Mucosa of rectum (tissue), 2 donors: Measurements from ENCODE around the gene IPO8.
"Not testable (repeated sequence)": the region's sequence is repeated elsewhere in the genome, so short reads cannot be mapped to it uniquely, and the experiment has no call there.

ENCODE experiments used
- H3K27ac ChIP-seq, 2 donors: one replicate each; pipeline ENCODE4 v1.7.0; 2013; ENCODE audit warnings: inconsistent platforms in 2 of 2, low read depth in 2 of 2, low read length in 2 of 2
- H3K27me3 ChIP-seq, 2 donors: one replicate each; pipeline ENCODE4 v1.7.0; 2013; ENCODE audit warnings: low read length in 2 of 2; ENCODE audit not compliant: control insufficient read depth in 2 of 2, insufficient read depth in 2 of 2
- H3K36me3 ChIP-seq, 2 donors: one replicate each; pipeline ENCODE4 v1.7.0; 2013; ENCODE audit warnings: low read length in 2 of 2; ENCODE audit not compliant: control insufficient read depth in 2 of 2, insufficient read depth in 2 of 2
- H3K4me1 ChIP-seq, 2 donors: one replicate each; pipeline ENCODE4 v1.7.0; 2013; ENCODE audit warnings: low read length in 2 of 2, mild to moderate bottlenecking in 1 of 2; ENCODE audit not compliant: control insufficient read depth in 2 of 2, insufficient read depth in 2 of 2
- H3K4me3 ChIP-seq, 2 donors: one replicate each; pipeline ENCODE4 v1.7.0; 2013; ENCODE audit warnings: low read length in 2 of 2
- H3K9ac ChIP-seq, 2 donors: one replicate each; pipeline ENCODE4 v1.7.0; 2013; ENCODE audit warnings: low read length in 2 of 2, low read depth in 1 of 2, mild to moderate bottlenecking in 1 of 2
- H3K9me3 ChIP-seq, 2 donors: one replicate each; pipeline ENCODE4 v1.7.0; 2013; ENCODE audit warnings: low read length in 2 of 2; ENCODE audit not compliant: control insufficient read depth in 2 of 2
- donor health status: healthy.
- donor health status: Normal muscosa, but diverticular disease.

IPO8 gene

DNA sequence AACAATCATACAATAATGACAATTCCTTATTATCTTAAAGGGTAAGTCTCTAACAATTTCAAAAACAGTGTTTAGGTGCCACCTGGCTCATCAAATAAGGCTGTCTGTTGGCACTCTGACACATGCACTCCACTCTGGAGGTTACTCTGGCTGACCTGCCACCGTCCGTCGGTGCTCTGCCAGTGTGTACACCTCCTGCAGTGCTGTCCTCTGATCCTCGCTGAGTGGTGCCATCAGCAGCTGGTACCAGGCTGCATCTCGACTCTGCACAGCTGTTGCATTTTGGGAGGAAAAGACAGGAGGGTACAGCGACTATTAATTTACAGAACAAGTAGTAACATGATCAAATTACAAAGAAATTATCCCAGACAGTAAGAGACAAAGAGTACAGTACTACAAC is 63.9 kb downstream of the IPO8 start:
- Histone ChIP-seq H3K4me3 (no peak overlapping the region), H3K27me3 (no peaks in the 10 kb centered on the region), H3K9me3 (no peaks in the 10 kb centered on the region), H3K36me3 (peaks cover 34 to 55% of the 10 kb centered on the region in 2 donors), H3K9ac (no peak overlapping the region), H3K4me1 (no peaks in the 10 kb centered on the region), H3K27ac (no peak overlapping the region)

DNA sequence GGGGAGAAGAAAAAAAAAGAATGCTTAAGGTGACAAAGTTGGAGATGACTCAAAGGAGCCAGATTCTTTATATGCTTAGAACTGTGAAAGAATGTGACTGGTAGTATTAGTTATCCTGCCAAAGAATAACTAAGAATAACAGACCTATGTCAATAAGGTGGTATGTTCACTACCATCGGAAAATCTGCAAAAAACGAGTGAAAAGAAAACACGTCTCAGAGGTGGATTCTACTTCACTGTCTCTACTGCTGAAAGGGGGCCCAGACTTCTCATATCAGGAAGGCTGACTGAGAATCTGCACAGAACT is 64.7 kb downstream of the IPO8 start:
- Histone ChIP-seq H3K27me3 (no peaks in the 10 kb centered on the region), H3K27ac (no peak overlapping the region), H3K9me3 (no peaks in the 10 kb centered on the region), H3K9ac (no peak overlapping the region), H3K4me1 (no peaks in the 10 kb centered on the region), H3K4me3 (no peak overlapping the region), H3K36me3 (peaks cover 26 to 49% of the 10 kb centered on the region in 2 donors)

DNA sequence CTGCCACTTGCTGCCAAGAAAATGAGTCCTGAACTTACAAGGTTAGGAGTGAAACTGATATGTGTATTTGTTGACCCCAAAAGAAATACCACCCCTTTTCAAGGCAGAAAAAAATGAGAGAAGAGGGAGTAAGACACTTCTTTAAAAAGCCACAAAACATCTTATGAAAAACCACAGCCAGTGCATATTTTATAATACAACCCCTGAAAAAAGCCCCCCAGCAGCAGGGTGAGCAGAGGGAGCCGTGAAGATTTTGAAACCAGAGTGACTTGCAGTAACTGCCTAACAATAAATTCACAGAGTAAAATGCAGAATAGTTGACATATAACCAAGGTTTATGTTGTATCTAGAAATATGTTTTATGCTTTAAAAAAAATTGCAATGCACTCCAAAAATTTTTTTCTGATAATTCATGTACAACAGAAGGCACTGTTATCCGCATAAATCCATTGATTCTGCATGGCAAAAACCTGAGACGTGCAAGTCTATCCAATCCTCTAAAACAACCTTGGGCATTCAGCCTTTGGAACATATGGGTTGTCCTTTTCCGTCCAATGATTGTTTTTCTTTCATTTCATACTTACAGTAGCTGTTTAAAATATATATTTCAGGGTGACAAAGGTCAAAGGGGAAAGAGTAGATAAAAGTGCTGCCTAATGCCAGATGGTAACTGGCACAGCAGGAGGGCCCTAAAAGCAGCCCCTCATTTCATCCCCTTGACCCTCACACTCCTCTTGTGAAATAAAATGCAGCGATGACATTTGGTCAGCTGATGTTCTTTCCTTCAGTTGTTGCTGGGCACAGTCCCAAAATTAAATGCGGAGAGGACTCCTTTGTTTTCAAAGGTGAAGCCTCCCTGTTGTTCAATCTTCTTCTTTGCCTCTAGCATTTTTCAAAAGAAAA is 65.3 kb downstream of the IPO8 start:
- H3K36me3 ChIP-seq, result peaks cover 25 to 47% of the 10 kb centered on the region in 2 donors
- no peak overlapping the region for H3K9ac ChIP-seq
- H3K4me1 ChIP-seq, result no peaks in the 10 kb centered on the region
- no peaks in the 10 kb centered on the region for H3K27me3 ChIP-seq
- no peak overlapping the region for H3K4me3 ChIP-seq
- H3K9me3 ChIP-seq, result no peaks in the 10 kb centered on the region
- no peak overlapping the region for H3K27ac ChIP-seq

DNA sequence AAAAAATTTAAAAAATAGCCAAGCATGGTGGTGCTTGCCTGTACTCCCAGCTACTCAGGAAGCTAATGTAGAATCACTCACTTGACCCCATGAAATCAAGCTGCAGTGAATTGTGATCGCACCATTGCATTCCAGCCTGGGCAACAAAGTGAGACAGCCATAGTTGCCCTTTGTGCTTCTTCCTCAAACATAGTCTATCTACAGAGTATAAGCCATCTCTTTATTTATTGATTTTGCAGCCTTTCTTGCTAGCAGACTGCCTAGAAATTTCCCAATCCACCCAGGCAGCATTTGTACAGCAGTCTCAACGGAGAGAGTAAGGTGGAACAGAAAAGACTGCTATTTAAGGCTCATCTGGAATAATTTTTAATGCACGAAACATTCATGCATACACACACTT is 68.8 kb downstream of the IPO8 start:
- peaks cover 15 to 34% of the 10 kb centered on the region in 2 donors for H3K36me3 ChIP-seq
- H3K4me1 ChIP-seq, result no peaks in the 10 kb centered on the region
- no peak overlapping the region for H3K4me3 ChIP-seq
- no peak overlapping the region for H3K9ac ChIP-seq
- H3K9me3 ChIP-seq, result no peaks in the 10 kb centered on the region
- H3K27ac ChIP-seq, result no peak overlapping the region
- H3K27me3 ChIP-seq, result no peaks in the 10 kb centered on the region

DNA sequence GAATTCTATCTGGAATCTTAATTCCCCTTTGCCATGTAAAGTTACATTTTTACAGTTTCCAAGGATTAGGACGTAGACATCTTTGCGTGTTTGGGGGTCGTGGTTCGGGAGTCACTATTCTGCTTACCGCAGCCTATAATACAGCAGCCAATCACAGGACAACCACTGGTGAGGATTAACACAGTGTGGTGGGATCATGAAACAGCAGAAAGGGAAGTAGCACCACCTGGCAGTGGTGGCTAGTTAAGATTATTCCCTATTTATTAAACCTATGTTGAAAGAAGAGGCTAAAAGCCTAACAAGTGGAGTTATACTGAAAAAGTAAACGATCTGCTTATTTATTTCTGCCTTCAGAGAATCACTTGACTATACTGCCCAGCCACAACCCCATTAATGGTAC is 71.7 kb downstream of the IPO8 start:
- no peak overlapping the region for H3K4me3 ChIP-seq
- H3K27ac ChIP-seq, result no peak overlapping the region
- no peaks in the 10 kb centered on the region for H3K27me3 ChIP-seq
- H3K9me3 ChIP-seq, result no peaks in the 10 kb centered on the region
- no peak overlapping the region for H3K9ac ChIP-seq
- peaks cover 7 to 9% of the 10 kb centered on the region in 2 donors for H3K36me3 ChIP-seq
- no peaks in the 10 kb centered on the region for H3K4me1 ChIP-seq

DNA sequence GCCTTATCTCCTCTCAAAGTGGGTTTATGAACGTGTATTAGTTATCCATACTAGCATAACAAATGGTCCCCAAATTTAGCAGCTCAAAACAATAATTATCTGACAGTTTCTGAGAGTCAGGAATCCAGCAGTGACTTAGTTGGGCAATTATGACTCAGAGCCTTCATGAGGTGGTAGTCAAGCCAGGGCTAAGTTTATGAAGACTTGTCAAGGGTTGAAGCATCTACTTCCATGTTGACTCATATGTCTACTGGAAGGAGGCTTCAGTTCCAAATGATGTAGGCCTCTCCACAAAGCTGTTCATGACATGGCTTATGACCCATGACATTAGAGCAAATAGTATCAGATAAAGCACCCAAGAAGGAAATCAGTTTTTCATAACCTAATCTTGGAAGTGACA is 73.2 kb downstream of the IPO8 start:
- Histone ChIP-seq H3K4me1 (no peaks in the 10 kb centered on the region), H3K4me3 (no peak overlapping the region), H3K27me3 (no peaks in the 10 kb centered on the region), H3K9me3 (no peaks in the 10 kb centered on the region), H3K36me3 (no peaks in the 10 kb centered on the region), H3K27ac (no peak overlapping the region), H3K9ac (no peak overlapping the region)

DNA sequence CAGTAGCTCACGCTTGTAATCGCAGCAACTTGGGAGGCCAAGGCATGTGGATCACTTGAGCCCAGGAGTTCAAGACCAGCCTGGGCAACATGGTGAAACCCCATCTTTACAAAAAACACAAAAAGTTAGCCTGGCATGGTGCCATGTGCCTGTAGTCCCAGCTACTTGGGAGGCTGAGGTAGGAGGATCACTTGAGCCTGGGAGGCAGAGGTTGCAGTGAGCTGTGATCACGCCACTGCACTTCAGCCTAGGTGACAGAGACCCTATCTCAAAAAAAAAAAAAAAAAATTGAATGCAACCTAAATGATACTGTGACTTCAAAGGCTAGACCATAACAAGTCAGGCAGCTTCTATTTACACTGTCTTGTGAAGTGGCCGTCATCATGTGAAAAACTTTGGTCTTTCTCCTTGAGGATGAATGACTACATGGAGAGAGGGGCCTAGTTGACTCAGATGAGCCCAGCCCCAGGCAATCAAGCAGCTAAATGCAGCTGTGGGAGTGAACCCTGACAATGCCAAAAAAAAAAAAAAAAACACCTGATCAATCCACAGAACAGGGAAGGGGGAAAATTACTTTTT is 73.9 kb downstream of the IPO8 start:
- H3K4me1 ChIP-seq, H3K27ac ChIP-seq, H3K9me3 ChIP-seq, H3K4me3 ChIP-seq, H3K36me3 ChIP-seq, H3K9ac ChIP-seq, H3K27me3 ChIP-seq: not testable (repeated sequence)

DNA sequence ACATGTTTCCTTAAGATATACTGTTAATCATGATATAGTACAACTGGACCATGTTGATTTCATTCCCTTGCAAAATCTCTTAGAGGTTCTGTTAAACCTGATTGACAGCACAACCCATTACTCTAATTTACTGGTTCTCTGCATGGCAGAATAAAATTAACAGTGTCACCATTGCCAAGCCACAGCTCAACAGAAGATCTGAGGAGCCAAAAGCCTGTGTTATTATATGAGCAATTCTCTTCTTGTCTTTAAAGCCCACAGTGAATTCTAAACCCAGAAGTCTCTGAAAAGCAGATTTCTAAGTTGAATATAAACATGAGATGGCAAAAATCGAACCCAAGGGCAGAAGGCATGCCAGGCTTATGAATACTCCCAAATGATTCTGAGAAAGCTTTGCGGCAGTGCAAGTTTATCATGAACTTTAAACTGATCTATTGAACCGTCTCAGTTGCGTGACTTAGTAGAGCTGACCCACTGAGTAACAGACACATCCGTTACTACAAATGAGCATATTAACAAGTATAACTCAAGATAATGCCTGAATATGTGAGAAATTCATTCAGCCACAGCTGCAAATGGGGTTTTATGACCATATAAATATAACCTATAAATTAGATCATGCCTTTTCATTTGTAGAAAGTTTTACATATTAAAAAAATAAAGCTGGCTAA is 78.2 kb downstream of the IPO8 start:
- Histone ChIP-seq H3K9me3 (no peaks in the 10 kb centered on the region), H3K4me1 (no peaks in the 10 kb centered on the region), H3K4me3 (no peak overlapping the region), H3K27ac (no peak overlapping the region), H3K27me3 (no peaks in the 10 kb centered on the region), H3K36me3 (no peaks in the 10 kb centered on the region), H3K9ac (no peak overlapping the region)

DNA sequence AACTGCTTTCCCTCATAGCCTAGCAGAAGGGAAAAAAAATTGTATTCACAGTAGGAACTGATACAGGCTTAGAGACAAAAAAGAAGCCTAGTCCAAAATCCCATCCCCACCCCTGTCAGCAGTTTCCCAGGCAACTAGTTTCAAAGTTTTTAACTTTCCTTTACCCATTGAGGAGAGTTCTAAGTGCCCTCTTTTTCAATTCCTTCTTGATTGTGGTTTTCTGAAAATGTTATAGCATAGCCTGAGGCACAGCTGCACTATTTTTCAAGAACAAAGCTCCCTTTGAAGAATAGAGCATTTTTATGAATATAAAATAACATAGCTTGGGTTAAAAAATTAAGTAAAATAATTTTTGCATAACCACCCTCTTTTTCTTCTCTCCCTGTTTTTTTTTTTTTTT is 81.6 kb downstream of the IPO8 start:
- no peaks in the 10 kb centered on the region for H3K4me1 ChIP-seq
- H3K9me3 ChIP-seq, result no peaks in the 10 kb centered on the region
- no peaks in the 10 kb centered on the region for H3K36me3 ChIP-seq
- no peak overlapping the region for H3K9ac ChIP-seq
- H3K4me3 ChIP-seq, result no peak overlapping the region
- no peak overlapping the region for H3K27ac ChIP-seq
- H3K27me3 ChIP-seq, result no peaks in the 10 kb centered on the region

DNA sequence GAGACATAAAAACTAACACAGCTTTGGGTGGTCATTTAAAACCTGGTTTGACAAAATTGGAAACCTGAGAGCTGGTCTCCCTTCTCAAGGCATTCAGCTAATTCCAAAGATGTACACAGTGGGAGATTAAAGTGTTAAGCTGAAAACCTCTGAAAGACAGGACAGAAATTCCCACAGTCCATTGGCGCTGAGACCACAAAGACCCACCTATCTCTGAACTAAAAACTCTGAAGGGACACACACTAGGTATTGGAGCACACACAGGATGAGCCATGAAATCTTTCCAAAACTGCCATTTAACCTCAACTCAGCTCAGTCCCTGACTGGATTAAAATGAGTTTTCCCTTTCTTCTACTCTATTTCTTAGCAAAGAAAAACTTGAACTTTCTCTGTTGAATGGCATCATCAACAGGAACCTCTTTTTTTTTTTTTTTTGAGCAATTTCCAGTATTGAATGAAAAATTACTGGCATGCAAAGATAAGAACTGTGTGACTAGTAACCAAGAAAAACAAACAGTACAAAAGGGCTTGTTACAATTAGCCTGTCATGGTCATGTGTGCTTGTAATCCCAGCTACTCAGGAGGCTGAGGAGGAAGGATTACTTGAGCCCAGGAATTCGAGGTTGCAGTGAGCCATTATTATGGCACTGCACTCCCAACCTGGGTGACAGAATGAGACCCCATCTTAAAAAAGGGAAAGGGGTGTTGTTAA is 82.4 kb downstream of the IPO8 start:
- Histone ChIP-seq H3K9me3 (no peaks in the 10 kb centered on the region), H3K36me3 (no peaks in the 10 kb centered on the region), H3K9ac (no peak overlapping the region), H3K4me1 (no peaks in the 10 kb centered on the region), H3K4me3 (no peak overlapping the region), H3K27ac (no peak overlapping the region), H3K27me3 (no peaks in the 10 kb centered on the region)
